Transverse colon (tissue), 4 donors: Measurements from ENCODE around the gene GPBAR1.

Experiments
- EP300 ChIP-seq: sonication (generic); formaldehyde crosslinking; IDR thresholded peaks from one replicate; pipeline ENCODE4 v1.6.1; 2017; ENCODE audit warnings: antibody characterized with exemption, low read depth
- POLR2AphosphoS5 ChIP-seq, 3 donors: sonication (generic); formaldehyde crosslinking; IDR thresholded peaks; one replicate each; pipeline ENCODE4 v1.6.1; 2016; ENCODE audit warnings: antibody characterized with exemption in 3 of 3
- TF ChIP-seq, protein P1 (sequence below), 5 experiments: fragments of 200-600 bp in 3 of 5; fragments of 450-650 bp in 2 of 5; sonication (generic) in 3 of 5; IDR thresholded peaks; 1 replicate in 2 of 5; 2 replicates in 3 of 5; pipeline ENCODE4 v1.5.1; 2016 to 2017; ENCODE audit warnings: antibody characterized with exemption in 5 of 5, inconsistent platforms in 3 of 5, mild to moderate bottlenecking in 2 of 5, moderate library complexity in 1 of 5

GRCh38 chr2:218292048-218293014, 31.5 kb downstream of the GPBAR1 start, which contains the start of gene TMBIM1:
- TF ChIP-seq, protein P1, sequence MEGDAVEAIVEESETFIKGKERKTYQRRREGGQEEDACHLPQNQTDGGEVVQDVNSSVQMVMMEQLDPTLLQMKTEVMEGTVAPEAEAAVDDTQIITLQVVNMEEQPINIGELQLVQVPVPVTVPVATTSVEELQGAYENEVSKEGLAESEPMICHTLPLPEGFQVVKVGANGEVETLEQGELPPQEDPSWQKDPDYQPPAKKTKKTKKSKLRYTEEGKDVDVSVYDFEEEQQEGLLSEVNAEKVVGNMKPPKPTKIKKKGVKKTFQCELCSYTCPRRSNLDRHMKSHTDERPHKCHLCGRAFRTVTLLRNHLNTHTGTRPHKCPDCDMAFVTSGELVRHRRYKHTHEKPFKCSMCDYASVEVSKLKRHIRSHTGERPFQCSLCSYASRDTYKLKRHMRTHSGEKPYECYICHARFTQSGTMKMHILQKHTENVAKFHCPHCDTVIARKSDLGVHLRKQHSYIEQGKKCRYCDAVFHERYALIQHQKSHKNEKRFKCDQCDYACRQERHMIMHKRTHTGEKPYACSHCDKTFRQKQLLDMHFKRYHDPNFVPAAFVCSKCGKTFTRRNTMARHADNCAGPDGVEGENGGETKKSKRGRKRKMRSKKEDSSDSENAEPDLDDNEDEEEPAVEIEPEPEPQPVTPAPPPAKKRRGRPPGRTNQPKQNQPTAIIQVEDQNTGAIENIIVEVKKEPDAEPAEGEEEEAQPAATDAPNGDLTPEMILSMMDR (IDR thresholded peaks at IDR 0.05): peak; percentile 55 to 94 (median 83)
- TF ChIP-seq EP300 (no peak), POLR2AphosphoS5 (IDR thresholded peaks at IDR 0.05) (peak; percentile 89 to 97 (median 95))
